Kidney (tissue), 14 donors: ENCODE data around the gene ITPR2. TPM values are rescaled to one million over a fixed set of nuclear protein-coding genes. Genes with fewer than 3 reads are reported as not detected.
A peak's percentile ranks its signal among the peaks of the same experiment; 100 is the strongest.

ENCODE experiments used
- DNase-seq, 5 donors: peaks; one replicate each; pipeline ENCODE4 v3.0.0-alpha.2; 2013 to 2020
- FAIRE-seq: peaks from 2 replicates; lab custom pipeline; 2012; peaks lifted over from hg19 to GRCh38; lab: Jason Lieb, UNC
- H3K27ac ChIP-seq, 2 donors: one replicate each; pipeline ENCODE4 v1.7.0; 2013; ENCODE audit warnings: low read depth in 2 of 2, low read length in 2 of 2, inconsistent platforms in 1 of 2
- H3K27me3 ChIP-seq: one replicate; pipeline ENCODE4 v1.7.1; 2013; ENCODE audit warnings: low read length, inconsistent platforms; ENCODE audit not compliant: control insufficient read depth, insufficient read depth
- H3K36me3 ChIP-seq, 3 donors: one replicate each; pipeline versions ENCODE4 v1.7.0 to v1.7.1; 2013; ENCODE audit warnings: low read length in 3 of 3, control low read depth in 1 of 3, inconsistent platforms in 1 of 3; ENCODE audit not compliant: insufficient read depth in 3 of 3, control insufficient read depth in 2 of 3
- H3K4me1 ChIP-seq, 3 donors: one replicate each; pipeline versions ENCODE4 v1.7.0 to v1.7.1; 2013; ENCODE audit warnings: low read length in 3 of 3, inconsistent platforms in 1 of 3, low read depth in 1 of 3; ENCODE audit not compliant: control insufficient read depth in 2 of 3, insufficient read depth in 2 of 3
- H3K4me3 ChIP-seq, 3 donors: one replicate each; pipeline versions ENCODE4 v1.7.0 to v1.8.1; 2013; ENCODE audit warnings: low read length in 3 of 3, control low read depth in 1 of 3, inconsistent platforms in 1 of 3
- H3K9ac ChIP-seq, 3 donors: one replicate each; pipeline versions ENCODE4 v1.7.0 to v1.7.1; 2013; ENCODE audit warnings: low read length in 3 of 3, control low read depth in 1 of 3, inconsistent platforms in 1 of 3
- H3K9me3 ChIP-seq, 3 donors: one replicate each; pipeline versions ENCODE4 v1.7.0 to v1.7.1; 2013; ENCODE audit warnings: low read length in 3 of 3, control low read depth in 1 of 3, inconsistent platforms in 1 of 3; ENCODE audit not compliant: control insufficient read depth in 2 of 3, insufficient read depth in 1 of 3
- intact Hi-C: fragments of 100-400 bp; cut with DNase I; formaldehyde crosslinking; loops from one replicate; pipeline ENCODE4 v1.11.1; 2022
- polyA plus RNA-seq: library from polyadenylated mRNA; stranded (reverse); fragments of 350-450 nt; fragmentation: Illumina TruSeq; extraction: RNeasy Lipid Tissue Mini Kit (QIAGEN cat#74804); gene quantifications from one replicate; pipeline ENCODE4 v1.2.3, GENCODE V29; 2014; ENCODE audit warnings: low read depth, low replicate concordance; ENCODE audit not compliant: insufficient read depth
- total RNA-seq: library from RNA; stranded (reverse); fragmentation: NEBNext Ultra II Directional; extraction: Animal tissue kit (Norgen Biotek cat#: 25700); gene quantifications from one replicate; pipeline ENCODE4 v1.2.1, GENCODE V29; 2021
- TF ChIP-seq, protein P1 (sequence below): IDR thresholded peaks from 3 replicates; pipeline ENCODE4 v1.5.1; 2012; ENCODE audit warnings: mild to moderate bottlenecking, moderate library complexity, borderline replicate concordance; ENCODE audit not compliant: insufficient read depth; ENCODE audit errors: extremely low read depth
- donor health status: control.
- donor health status: control.
- donor health status: control.
- donor health status: control.
- donor health status: control.
- donor health status: DM: yes; HTN: yes; CAD: no.
- donor health status: Normal renal cell carcinoma (clear cell type).

ITPR2 gene
- total and polyA plus RNA-seq, 2 donors from 2014 or later: 5.7 to 56.9 TPM

DNA sequence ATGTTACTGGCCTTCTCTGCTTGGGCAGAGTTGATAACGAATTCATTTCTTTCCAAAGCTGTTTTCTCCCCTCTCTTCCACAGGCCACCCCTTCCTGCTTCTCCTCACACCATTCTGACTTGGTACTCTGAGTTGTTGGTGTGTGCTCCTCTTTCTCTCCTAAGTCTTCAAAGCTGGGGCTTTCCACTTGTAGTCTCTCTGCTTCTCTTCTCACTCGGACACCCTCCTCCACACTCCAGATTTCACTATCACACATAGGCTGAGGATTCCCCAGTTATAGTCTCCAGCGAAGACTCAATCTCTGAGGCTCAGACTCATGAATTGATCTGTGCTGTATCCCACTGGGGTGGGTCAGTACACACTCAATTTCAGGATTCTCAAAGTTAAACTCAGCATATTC lies 436.6 kb downstream of the ITPR2 start:
- intact Hi-C loops: no loop called here
- Histone ChIP-seq H3K9ac (no peak overlapping the region), H3K4me1 (no peaks in the 10 kb centered on the region), H3K4me3 (no peak overlapping the region), H3K9me3 (no peaks in the 10 kb centered on the region), H3K27ac (no peak overlapping the region), H3K36me3 (peaks cover 0 to 11% (median 0%) of the 10 kb centered on the region in 3 donors), H3K27me3 (no peaks in the 10 kb centered on the region)
- no peak for DNase-seq
- FAIRE-seq: no peak
- TF ChIP-seq, protein P1, sequence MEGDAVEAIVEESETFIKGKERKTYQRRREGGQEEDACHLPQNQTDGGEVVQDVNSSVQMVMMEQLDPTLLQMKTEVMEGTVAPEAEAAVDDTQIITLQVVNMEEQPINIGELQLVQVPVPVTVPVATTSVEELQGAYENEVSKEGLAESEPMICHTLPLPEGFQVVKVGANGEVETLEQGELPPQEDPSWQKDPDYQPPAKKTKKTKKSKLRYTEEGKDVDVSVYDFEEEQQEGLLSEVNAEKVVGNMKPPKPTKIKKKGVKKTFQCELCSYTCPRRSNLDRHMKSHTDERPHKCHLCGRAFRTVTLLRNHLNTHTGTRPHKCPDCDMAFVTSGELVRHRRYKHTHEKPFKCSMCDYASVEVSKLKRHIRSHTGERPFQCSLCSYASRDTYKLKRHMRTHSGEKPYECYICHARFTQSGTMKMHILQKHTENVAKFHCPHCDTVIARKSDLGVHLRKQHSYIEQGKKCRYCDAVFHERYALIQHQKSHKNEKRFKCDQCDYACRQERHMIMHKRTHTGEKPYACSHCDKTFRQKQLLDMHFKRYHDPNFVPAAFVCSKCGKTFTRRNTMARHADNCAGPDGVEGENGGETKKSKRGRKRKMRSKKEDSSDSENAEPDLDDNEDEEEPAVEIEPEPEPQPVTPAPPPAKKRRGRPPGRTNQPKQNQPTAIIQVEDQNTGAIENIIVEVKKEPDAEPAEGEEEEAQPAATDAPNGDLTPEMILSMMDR: no peak

DNA sequence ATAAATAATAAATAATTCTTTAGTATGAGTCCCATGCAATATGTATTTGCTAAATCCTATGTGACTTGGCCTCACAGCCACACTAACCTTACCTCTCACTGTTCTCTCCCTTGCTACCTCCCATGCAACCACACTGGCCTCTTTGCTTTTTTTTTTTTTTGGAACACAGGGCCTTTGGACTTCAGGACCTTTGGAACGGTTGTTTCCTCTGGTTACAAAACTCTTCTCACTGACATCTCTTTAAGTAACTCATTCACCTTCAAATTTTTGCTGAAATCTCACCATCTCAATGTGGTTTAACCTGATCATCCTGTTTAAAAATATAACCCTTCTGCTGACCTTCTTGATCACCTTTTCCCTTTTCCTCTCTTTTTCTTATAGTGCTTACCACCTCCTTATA lies 443.7 kb downstream of the ITPR2 start:
- peaks cover 0 to 12% (median 0%) of the 10 kb centered on the region in 3 donors for H3K4me1 ChIP-seq
- DNase-seq (peak in 1 of 5 donors; percentile 21), FAIRE-seq (no peak)
- peaks cover 0 to 8% (median 6%) of the 10 kb centered on the region in 3 donors for H3K36me3 ChIP-seq
- H3K9ac ChIP-seq: no peak overlapping the region
- no peaks in the 10 kb centered on the region for H3K27me3 ChIP-seq
- no peaks in the 10 kb centered on the region for H3K9me3 ChIP-seq
- intact Hi-C loops: no loop called here
- TF ChIP-seq, protein P1: no peak
- H3K27ac ChIP-seq: no peak overlapping the region
- H3K4me3 ChIP-seq: no peak overlapping the region

DNA sequence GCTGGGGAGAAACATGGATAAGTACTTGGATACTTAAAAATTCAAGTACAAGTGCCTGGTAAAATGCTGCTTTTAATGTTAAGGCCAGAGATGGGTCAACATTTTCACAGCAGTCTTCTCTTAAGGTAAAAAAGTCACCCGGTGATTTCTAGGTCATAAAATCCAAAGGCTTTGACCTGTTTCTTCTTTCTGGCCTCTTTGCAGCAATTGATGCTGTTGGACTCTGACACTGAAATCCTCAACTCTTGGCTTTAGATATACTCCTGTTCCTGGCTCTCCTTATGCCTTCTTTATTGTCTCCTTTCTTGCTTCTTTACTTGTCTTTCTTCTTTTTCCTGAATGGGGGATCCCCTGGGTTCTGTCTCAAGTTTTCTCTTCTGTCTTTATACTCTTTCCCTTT lies 448.5 kb downstream of the ITPR2 start:
- DNase-seq: no peak
- Histone ChIP-seq H3K4me3 (no peak overlapping the region), H3K4me1 (peaks cover 0 to 6% (median 0%) of the 10 kb centered on the region in 3 donors), H3K27ac (no peak overlapping the region), H3K9ac (no peak overlapping the region), H3K36me3 (peaks cover 0 to 6% (median 4%) of the 10 kb centered on the region in 3 donors), H3K27me3 (no peaks in the 10 kb centered on the region), H3K9me3 (no peaks in the 10 kb centered on the region)
- no peak for FAIRE-seq
- intact Hi-C loops: no loop called here
- TF ChIP-seq, protein P1: no peak

DNA sequence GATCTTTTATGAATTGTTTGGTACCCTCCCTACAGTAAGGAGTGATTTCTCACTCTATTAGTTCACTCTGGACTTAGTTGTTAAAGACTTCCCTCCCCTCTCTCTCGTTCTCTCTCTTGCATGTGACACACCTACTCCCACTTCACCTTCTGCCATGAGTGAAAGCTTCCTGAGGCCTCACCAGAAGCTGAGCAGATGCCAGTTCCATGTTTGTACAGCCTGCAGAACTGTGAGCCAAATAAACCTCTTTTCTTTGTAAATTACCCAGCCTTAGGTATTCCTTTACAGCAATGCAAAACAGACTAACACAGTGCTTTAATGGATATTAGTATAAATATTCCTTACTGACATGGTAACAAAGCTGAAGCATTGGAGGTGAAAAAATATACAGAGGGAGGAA lies 450.0 kb downstream of the ITPR2 start:
- Histone ChIP-seq H3K9me3 (no peaks in the 10 kb centered on the region), H3K9ac (no peak overlapping the region), H3K27ac (no peak overlapping the region), H3K36me3 (peaks cover 0 to 7% (median 6%) of the 10 kb centered on the region in 3 donors), H3K27me3 (no peaks in the 10 kb centered on the region), H3K4me1 (no peaks in the 10 kb centered on the region), H3K4me3 (no peak overlapping the region)
- intact Hi-C loops: no loop called here
- TF ChIP-seq, protein P1: no peak
- FAIRE-seq (no peak), DNase-seq (no peak)
